GM12864 (cell line): ENCODE data around the gene MEAF6.
A peak's percentile ranks its signal among the peaks of the same experiment; 100 is the strongest.

Experiments used
- DNase-seq: peaks from one replicate; pipeline ENCODE4 v3.0.0-alpha.2; 2011; ENCODE audit warnings: low read depth
- H3K4me3 ChIP-seq: 2 replicates; pipeline ENCODE4 v1.5.1; 2011; ENCODE audit warnings: mild to moderate bottlenecking, low read depth, low read length, control low read depth
- TF ChIP-seq, protein P1 (sequence below): IDR thresholded peaks from 2 replicates; pipeline ENCODE4 v1.5.1; 2011; ENCODE audit warnings: low read depth, mild to moderate bottlenecking, moderate library complexity, low read length, control low read depth, inconsistent platforms; ENCODE audit errors: missing control alignments

MEAF6 gene

DNA sequence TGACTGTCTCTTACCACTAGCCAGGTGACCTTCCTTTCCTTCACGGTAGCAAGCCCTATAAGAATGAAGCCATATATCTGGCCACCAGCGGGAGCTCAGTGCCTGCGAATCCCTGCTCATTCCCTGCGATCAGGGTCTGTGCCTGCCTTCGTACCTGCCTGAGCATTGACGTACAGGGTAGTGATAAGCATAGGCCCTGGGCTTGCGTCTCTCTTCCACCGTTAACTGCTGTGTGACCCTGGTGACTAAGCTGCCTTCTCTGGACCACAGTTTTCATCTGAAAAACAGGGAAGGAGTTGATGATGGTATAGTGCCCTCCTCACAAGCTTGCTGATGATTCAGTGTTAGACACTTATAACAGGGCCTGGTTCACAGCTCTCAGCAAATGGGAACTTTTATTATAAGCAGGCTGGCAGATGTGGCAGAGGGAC lies 36.1 kb downstream of the MEAF6 start:
- H3K4me3 ChIP-seq = peak overlapping the region; percentile 88
- TF ChIP-seq, protein P1, sequence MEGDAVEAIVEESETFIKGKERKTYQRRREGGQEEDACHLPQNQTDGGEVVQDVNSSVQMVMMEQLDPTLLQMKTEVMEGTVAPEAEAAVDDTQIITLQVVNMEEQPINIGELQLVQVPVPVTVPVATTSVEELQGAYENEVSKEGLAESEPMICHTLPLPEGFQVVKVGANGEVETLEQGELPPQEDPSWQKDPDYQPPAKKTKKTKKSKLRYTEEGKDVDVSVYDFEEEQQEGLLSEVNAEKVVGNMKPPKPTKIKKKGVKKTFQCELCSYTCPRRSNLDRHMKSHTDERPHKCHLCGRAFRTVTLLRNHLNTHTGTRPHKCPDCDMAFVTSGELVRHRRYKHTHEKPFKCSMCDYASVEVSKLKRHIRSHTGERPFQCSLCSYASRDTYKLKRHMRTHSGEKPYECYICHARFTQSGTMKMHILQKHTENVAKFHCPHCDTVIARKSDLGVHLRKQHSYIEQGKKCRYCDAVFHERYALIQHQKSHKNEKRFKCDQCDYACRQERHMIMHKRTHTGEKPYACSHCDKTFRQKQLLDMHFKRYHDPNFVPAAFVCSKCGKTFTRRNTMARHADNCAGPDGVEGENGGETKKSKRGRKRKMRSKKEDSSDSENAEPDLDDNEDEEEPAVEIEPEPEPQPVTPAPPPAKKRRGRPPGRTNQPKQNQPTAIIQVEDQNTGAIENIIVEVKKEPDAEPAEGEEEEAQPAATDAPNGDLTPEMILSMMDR = no peak
- no peak for DNase-seq

DNA sequence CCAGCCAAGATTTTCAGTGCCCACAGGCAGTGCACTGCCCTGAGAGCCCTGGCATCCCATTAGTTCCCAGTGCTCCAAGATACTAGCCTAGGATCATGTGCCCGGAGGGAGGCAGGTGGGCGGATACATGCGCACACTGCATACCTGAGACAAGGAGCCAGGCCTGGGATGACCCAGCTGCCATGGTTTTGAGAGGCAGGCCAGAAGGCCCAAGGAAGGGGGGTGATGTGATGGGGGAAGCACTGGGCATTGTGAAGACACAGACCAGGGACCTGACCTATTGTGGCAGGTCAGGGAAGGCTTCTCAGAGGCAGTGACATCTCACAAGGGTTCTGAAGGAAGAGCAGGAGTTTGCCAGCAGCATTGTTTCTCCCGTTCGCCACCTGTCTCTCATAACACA lies 36.6 kb downstream of the MEAF6 start:
- H3K4me3 ChIP-seq = peak overlapping the region; percentile 88
- DNase-seq = no peak
- TF ChIP-seq, protein P1 = no peak

DNA sequence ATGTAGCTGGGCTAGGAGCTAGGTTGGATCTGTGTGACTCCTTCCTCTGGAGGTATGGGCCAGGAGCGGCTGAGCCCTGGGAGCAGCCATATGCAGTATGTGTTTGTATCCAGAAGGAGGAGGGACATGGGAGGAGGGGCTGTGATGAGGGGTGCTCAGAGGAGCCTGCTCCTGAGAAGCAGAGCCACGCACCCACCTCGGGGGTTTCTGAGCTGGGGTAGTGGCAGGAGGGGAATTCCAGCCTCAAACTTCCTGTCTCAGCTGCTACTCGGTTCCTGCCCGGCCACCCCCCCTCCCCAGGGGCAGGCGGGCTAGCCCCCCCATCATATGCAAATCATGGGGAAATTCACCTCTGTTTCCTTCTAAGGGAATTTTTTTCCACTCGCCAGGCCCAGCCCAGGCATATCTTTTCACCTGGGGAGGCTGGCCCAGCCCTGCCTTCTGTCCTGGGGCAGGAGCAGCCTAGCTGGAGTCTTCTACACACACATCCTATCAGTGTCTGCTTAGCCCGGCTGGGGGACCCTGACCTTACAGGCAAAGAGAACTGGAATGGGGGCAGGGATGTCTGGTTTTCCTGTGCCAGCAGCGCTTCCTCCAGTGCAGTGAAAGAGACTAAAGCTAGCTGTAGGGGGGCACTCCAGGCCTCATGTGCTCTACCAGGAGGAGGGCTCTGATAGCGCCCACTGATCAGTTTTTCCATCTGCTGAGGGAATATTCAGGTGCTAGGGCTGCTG lies 37.2 kb downstream of the MEAF6 start:
- TF ChIP-seq, protein P1 = no peak
- peak; percentile 73 for DNase-seq
- peak overlapping the region; percentile 88 for H3K4me3 ChIP-seq

DNA sequence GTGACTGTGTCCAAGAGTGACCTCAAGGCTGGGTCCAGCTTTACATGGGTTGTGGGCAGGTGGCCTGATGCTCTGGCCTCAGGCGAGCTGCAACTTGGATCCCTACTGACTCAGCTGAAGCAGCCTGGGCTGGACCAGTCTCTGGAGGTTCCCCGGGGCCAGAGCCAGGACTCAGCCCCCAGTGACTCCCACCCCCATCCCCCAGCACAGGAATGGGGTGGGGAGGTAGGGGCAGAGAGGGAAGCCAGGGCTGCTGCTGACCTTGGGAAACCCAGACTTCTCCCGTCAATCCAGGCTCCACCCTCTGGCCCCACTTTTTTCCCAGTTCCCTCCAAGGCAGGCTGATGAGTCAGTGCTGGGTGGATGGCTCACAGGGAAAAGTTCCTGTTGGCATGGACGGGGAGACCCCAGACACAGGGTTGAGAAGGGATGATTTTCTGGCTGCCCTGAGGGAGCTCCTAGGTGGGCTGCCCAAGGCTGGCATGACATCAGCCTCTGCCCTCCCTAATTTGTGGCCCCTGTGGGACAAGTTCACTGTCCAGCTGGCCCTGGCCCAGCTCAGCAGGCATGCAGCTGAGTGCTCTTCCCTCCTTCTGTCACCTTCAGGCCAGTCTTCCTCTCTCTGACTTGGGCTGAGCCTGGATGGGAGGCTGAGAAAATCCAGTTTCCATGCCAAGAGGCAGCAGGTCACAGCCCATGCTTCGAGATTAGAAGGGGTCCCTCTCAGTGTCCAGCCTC lies 37.9 kb downstream of the MEAF6 start:
- no peak for DNase-seq
- H3K4me3 ChIP-seq = peak overlapping the region; percentile 88
- TF ChIP-seq, protein P1 = no peak

DNA sequence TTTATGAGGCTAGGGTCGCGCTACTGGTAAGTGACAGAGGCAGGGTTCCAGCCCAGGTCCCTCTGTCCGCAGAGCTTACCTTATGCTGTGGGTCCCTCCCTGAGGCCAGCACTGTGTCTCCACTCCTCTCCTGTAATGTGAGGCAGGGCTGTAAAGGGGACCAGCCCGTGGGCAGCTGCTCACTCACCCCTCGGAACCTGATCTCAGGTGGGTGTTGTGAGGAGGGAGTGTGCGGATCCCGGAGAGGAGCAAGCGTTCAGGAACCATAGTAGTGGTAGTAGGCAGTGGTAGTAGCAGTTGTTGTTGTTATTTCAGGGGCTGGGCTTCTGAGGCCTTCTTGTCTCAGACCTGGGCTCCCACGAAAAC lies 38.5 kb downstream of the MEAF6 start:
- TF ChIP-seq, protein P1 = no peak
- DNase-seq = no peak
- peak overlapping the region; percentile 88 for H3K4me3 ChIP-seq

DNA sequence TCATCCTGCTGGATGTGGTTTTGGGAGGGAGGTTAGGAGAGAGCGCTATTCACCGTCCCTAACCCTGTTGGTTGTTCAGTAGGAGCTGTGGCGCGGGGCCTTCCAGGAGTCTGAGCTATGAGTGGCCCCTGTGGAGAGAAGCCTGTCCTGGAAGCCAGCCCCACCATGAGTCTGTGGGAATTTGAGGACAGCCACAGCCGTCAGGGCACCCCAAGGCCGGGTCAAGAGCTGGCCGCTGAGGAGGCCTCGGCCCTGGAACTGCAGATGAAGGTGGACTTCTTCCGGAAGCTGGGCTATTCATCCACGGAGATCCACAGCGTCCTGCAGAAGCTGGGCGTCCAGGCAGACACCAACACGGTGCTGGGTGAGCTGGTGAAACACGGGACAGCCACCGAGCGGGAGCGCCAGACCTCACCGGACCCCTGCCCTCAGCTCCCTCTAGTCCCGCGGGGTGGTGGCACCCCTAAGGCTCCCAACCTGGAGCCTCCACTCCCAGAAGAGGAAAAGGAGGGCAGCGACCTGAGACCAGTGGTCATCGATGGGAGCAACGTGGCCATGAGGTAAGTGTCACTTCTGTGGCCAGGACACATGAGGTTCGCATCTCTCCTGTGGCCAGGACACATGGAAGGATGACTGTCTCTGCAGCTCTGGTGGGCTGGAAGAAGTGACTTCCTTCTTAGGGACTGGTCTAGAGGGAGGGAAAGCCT lies 39.0 kb downstream of the MEAF6 start:
- DNase-seq = no peak
- peak overlapping the region; percentile 88 for H3K4me3 ChIP-seq
- TF ChIP-seq, protein P1 = no peak
